GM23338 (cell line): ENCODE measurements around the gene SFTPB.

Source experiments
- CREB1 ChIP-seq: fragments of 250-450 bp; sonication (Bioruptor Pico); IDR thresholded peaks from 2 replicates; pipeline ENCODE4 v1.5.0; 2020; ENCODE audit warnings: low read depth, mild to moderate bottlenecking, moderate library complexity
- EZH2 ChIP-seq: fragments of 200-600 bp; sonication (generic); IDR thresholded peaks from one replicate; pipeline ENCODE4 v1.8.0; 2017; ENCODE audit warnings: antibody characterized with exemption, mild to moderate bottlenecking, low read depth; ENCODE audit not compliant: unreplicated experiment
- EZH2phosphoT487 ChIP-seq: fragments of 200-600 bp; sonication (generic); IDR thresholded peaks from one replicate; pipeline ENCODE4 v1.8.1; 2018; ENCODE audit warnings: antibody characterized with exemption; ENCODE audit not compliant: unreplicated experiment
- JUNB ChIP-seq: IDR thresholded peaks from one replicate; pipeline ENCODE4 v1.6.1; 2016; ENCODE audit warnings: antibody characterized with exemption; ENCODE audit not compliant: unreplicated experiment
- NANOG ChIP-seq: IDR thresholded peaks from 2 replicates; pipeline ENCODE4 v1.6.1; 2016; ENCODE audit warnings: antibody characterized with exemption, borderline replicate concordance
- POLR2AphosphoS5 ChIP-seq: IDR thresholded peaks from 2 replicates; pipeline ENCODE4 v1.6.1; 2016; ENCODE audit warnings: antibody characterized with exemption, low read depth
- TF ChIP-seq, protein P1 (sequence below), 2 experiments: fragments of 200-600 bp in 1 of 2; sonication (generic) in 1 of 2; conservative IDR thresholded peaks; 2 replicates each; pipeline versions ENCODE4 v1.5.1 to v1.6.1; 2016 to 2017; ENCODE audit warnings: antibody characterized with exemption in 2 of 2, low read depth in 2 of 2, mild to moderate bottlenecking in 2 of 2, moderate library complexity in 1 of 2
- TF ChIP-seq, protein P2 (sequence below): IDR thresholded peaks from one replicate; pipeline ENCODE4 v1.6.1; 2018; ENCODE audit warnings: antibody characterized with exemption; ENCODE audit not compliant: unreplicated experiment

DNA sequence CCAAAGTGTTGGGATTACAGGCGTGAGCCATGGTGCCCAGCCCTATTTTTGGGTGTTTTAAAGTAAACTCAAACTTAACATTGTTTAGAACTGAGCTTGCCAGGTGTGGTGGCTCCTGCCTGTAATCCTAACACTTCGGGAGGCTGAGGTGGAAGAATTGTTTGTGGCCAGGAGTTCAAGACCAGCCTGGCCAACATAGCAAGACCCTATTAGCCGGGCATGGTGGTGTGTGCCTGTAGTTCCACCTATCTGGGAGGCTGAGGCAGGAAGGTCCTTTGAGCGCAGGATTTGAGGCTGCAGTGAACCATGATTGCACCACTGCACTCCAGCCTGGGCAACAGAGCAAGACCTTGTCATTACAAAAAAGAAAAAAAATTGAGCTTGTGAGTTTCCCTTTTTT is 17.5 kb downstream of the SFTPB start:
- no peak for TF ChIP-seq CREB1 (CRISPR knock-in tag)
- no peak for TF ChIP-seq POLR2AphosphoS5
- TF ChIP-seq, protein P1, sequence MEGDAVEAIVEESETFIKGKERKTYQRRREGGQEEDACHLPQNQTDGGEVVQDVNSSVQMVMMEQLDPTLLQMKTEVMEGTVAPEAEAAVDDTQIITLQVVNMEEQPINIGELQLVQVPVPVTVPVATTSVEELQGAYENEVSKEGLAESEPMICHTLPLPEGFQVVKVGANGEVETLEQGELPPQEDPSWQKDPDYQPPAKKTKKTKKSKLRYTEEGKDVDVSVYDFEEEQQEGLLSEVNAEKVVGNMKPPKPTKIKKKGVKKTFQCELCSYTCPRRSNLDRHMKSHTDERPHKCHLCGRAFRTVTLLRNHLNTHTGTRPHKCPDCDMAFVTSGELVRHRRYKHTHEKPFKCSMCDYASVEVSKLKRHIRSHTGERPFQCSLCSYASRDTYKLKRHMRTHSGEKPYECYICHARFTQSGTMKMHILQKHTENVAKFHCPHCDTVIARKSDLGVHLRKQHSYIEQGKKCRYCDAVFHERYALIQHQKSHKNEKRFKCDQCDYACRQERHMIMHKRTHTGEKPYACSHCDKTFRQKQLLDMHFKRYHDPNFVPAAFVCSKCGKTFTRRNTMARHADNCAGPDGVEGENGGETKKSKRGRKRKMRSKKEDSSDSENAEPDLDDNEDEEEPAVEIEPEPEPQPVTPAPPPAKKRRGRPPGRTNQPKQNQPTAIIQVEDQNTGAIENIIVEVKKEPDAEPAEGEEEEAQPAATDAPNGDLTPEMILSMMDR (conservative IDR thresholded peaks at IDR 0.05; ENCODE audit: low read depth in 2 of 2) = no peak
- no peak for TF ChIP-seq EZH2
- TF ChIP-seq, protein P2, sequence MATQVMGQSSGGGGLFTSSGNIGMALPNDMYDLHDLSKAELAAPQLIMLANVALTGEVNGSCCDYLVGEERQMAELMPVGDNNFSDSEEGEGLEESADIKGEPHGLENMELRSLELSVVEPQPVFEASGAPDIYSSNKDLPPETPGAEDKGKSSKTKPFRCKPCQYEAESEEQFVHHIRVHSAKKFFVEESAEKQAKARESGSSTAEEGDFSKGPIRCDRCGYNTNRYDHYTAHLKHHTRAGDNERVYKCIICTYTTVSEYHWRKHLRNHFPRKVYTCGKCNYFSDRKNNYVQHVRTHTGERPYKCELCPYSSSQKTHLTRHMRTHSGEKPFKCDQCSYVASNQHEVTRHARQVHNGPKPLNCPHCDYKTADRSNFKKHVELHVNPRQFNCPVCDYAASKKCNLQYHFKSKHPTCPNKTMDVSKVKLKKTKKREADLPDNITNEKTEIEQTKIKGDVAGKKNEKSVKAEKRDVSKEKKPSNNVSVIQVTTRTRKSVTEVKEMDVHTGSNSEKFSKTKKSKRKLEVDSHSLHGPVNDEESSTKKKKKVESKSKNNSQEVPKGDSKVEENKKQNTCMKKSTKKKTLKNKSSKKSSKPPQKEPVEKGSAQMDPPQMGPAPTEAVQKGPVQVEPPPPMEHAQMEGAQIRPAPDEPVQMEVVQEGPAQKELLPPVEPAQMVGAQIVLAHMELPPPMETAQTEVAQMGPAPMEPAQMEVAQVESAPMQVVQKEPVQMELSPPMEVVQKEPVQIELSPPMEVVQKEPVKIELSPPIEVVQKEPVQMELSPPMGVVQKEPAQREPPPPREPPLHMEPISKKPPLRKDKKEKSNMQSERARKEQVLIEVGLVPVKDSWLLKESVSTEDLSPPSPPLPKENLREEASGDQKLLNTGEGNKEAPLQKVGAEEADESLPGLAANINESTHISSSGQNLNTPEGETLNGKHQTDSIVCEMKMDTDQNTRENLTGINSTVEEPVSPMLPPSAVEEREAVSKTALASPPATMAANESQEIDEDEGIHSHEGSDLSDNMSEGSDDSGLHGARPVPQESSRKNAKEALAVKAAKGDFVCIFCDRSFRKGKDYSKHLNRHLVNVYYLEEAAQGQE = no peak
- TF ChIP-seq NANOG = no peak
- no peak for TF ChIP-seq EZH2phosphoT487
- no peak for TF ChIP-seq JUNB
